HG03432 (cell line): ENCODE results near the gene CDK8.

Experiments
- ATAC-seq: cut with Tn5 transposase; IDR thresholded peaks from one replicate; pipeline ENCODE4 v1.9.1; 2021; ENCODE audit warnings: mild to moderate bottlenecking, moderate library complexity; ENCODE audit not compliant: unreplicated experiment

CDK8 gene

GRCh38 chr13:26379831-26380230, 125.9 kb downstream of the CDK8 start:
- ATAC-seq: no peak

GRCh38 chr13:26380930-26381329, 127.0 kb downstream of the CDK8 start:
- ATAC-seq: no peak

GRCh38 chr13:26382366-26382765, 128.4 kb downstream of the CDK8 start:
- no peak for ATAC-seq

- no peak for ATAC-seq
Observed at GRCh38 chr13:26382835-26383234, 128.9 kb downstream of the CDK8 start.

- ATAC-seq: no peak
Observed at GRCh38 chr13:26384587-26384986, 130.7 kb downstream of the CDK8 start.

GRCh38 chr13:26386026-26386425, 132.1 kb downstream of the CDK8 start:
- ATAC-seq: no peak

GRCh38 chr13:26390203-26390602, 136.3 kb downstream of the CDK8 start:
- no peak for ATAC-seq

- no peak for ATAC-seq
Observed at GRCh38 chr13:26400545-26400944, 146.6 kb downstream of the CDK8 start.

- no peak for ATAC-seq
Observed at GRCh38 chr13:26401069-26401468, 147.1 kb downstream of the CDK8 start.

- ATAC-seq: no peak
Observed at GRCh38 chr13:26401578-26402021, 147.7 kb downstream of the CDK8 start.

GRCh38 chr13:26406791-26407190, 152.9 kb downstream of the CDK8 start:
- no peak for ATAC-seq

- no peak for ATAC-seq
Observed at GRCh38 chr13:26411206-26411605, 157.3 kb downstream of the CDK8 start.

GRCh38 chr13:26412263-26412662, 158.3 kb downstream of the CDK8 start:
- ATAC-seq: no peak

GRCh38 chr13:26412936-26413716, 159.2 kb downstream of the CDK8 start:
- no peak for ATAC-seq

- no peak for ATAC-seq
Observed at GRCh38 chr13:26420282-26420960, 166.5 kb downstream of the CDK8 start.

- ATAC-seq: no peak
Observed at GRCh38 chr13:26422036-26422435, 168.1 kb downstream of the CDK8 start.

GRCh38 chr13:26423629-26424028, 169.7 kb downstream of the CDK8 start:
- no peak for ATAC-seq

GRCh38 chr13:26424181-26424580, 170.3 kb downstream of the CDK8 start:
- ATAC-seq: no peak

GRCh38 chr13:26425443-26426358, 171.8 kb downstream of the CDK8 start:
- no peak for ATAC-seq

GRCh38 chr13:26433776-26434175, 179.8 kb downstream of the CDK8 start:
- no peak for ATAC-seq

GRCh38 chr13:26435171-26435570, 181.2 kb downstream of the CDK8 start:
- no peak for ATAC-seq
